HepG2 (cell line): ENCODE data around the gene IL10RA. TPM values are rescaled to one million over a fixed set of nuclear protein-coding genes. Genes with fewer than 3 reads are reported as not detected.

Source experiments
- ATAC-seq: fragments of 200-7000 bp; cut with Tn5 transposase; 3 replicates; pipeline ENCODE4 v1.9.1; 2020; ENCODE audit warnings: mild to moderate bottlenecking, moderate library complexity
- BruUV-seq: library from RNA; stranded (reverse); fragments of 400-500 nt; replicated peaks from 2 replicates; lab custom pipeline; 2021; lab: Mats Ljungman, UMichigan
- CTCF ChIA-PET: fragments of 300-600 bp; formaldehyde crosslinking; extraction: SDS; loops from one replicate; lab custom pipeline; 2021; ENCODE audit warnings: low total read pairs, inconsistent platforms, low intra/inter-chr PET ratio; lab: Yijun Ruan, JAX
- POLR2A ChIA-PET: fragments of 350-600 bp; sonication (Branson Sonifier 250); formaldehyde crosslinking; loops from one replicate; lab custom pipeline; 2020; ENCODE audit warnings: antibody characterized with exemption, inconsistent platforms; lab: Yijun Ruan, JAX
- DNase-seq: peaks from one replicate; pipeline ENCODE4 v3.0.0-alpha.2; 2015; ENCODE audit warnings: low spot score
- FAIRE-seq: peaks from 3 replicates; lab custom pipeline; 2011; peaks lifted over from hg19 to GRCh38; lab: Jason Lieb, UNC
- H2AFZ ChIP-seq: one replicate; pipeline ENCODE4 v1.6.1; 2011; ENCODE audit warnings: low read length, inconsistent platforms
- H3K27ac ChIP-seq: fragments of 300-600 bp; 3 replicates; pipeline ENCODE4 v1.8.0; 2011; ENCODE audit warnings: mixed run types, mild to moderate bottlenecking, mixed read lengths, low read length, inconsistent platforms; ENCODE audit not compliant: insufficient read depth; ENCODE audit errors: extremely low read length
- H3K27me3 ChIP-seq, 2 experiments: fragments of 200-600 bp in 1 of 2; 2 replicates in 1 of 2; 3 replicates in 1 of 2; pipeline versions ENCODE4 v1.6.0 to v1.8.0; 2011; ENCODE audit warnings: low read length in 2 of 2, mild to moderate bottlenecking in 2 of 2, moderate library complexity in 2 of 2, inconsistent platforms in 1 of 2; ENCODE audit not compliant: insufficient read depth in 2 of 2, control insufficient read depth in 1 of 2
- H3K36me3 ChIP-seq, 2 experiments: fragments of 200-600 bp in 1 of 2; replicated peaks in 1 of 2; 2 replicates in 1 of 2; 3 replicates in 1 of 2; pipeline versions ENCODE4 v1.5.1 to v1.8.0; 2011; ENCODE audit warnings: low read length in 2 of 2, inconsistent platforms in 1 of 2; ENCODE audit not compliant: insufficient read depth in 2 of 2, control insufficient read depth in 1 of 2
- H3K4me1 ChIP-seq: 2 replicates; pipeline ENCODE4 v1.5.1; 2012; ENCODE audit warnings: low read length, inconsistent platforms; ENCODE audit not compliant: insufficient read depth
- H3K4me2 ChIP-seq: 2 replicates; pipeline ENCODE4 v1.6.0; 2011; ENCODE audit warnings: low read depth, low read length, inconsistent platforms
- H3K4me3 ChIP-seq, 3 experiments: fragments of 200-600 bp in 1 of 3; sonication (generic), shearing (Covaris generic) in 1 of 3; replicated peaks in 1 of 3; 2 replicates each; pipeline ENCODE4 v1.5.1; 2011 to 2016; ENCODE audit warnings: low read length in 3 of 3, inconsistent platforms in 2 of 3, low read depth in 2 of 3, mild to moderate bottlenecking in 2 of 3, control low read depth in 1 of 3, mixed read lengths in 1 of 3; ENCODE audit not compliant: insufficient read depth in 1 of 3
- H3K79me2 ChIP-seq: one replicate; pipeline ENCODE4 v1.6.1; 2011; ENCODE audit warnings: low read length, inconsistent platforms; ENCODE audit not compliant: insufficient read depth
- H3K9ac ChIP-seq: 2 replicates; pipeline ENCODE4 v1.6.0; 2011; ENCODE audit warnings: mild to moderate bottlenecking, low read depth, low read length, inconsistent platforms; ENCODE audit not compliant: insufficient read depth
- H3K9me3 ChIP-seq: 2 replicates; pipeline ENCODE4 v1.5.1; 2012; ENCODE audit warnings: mild to moderate bottlenecking, low read length
- H4K20me1 ChIP-seq: 2 replicates; pipeline ENCODE4 v1.6.0; 2011; ENCODE audit warnings: inconsistent platforms, mild to moderate bottlenecking, low read length, moderate library complexity; ENCODE audit not compliant: insufficient read depth
- CHD2 ChIP-seq: IDR thresholded peaks from 2 replicates; pipeline ENCODE4 v1.6.1; 2011; ENCODE audit warnings: low read depth, low read length, improper control_type of control experiment
- FOSL1 ChIP-seq: sonication (generic); formaldehyde crosslinking; IDR thresholded peaks from 2 replicates; pipeline ENCODE4 v1.9.0; 2021; ENCODE audit warnings: missing genetic modification reagents, borderline replicate concordance
- NR3C1 ChIP-seq: sonication (generic); formaldehyde crosslinking; IDR thresholded peaks from 2 replicates; pipeline ENCODE4 v1.4.0; 2020; ENCODE audit warnings: missing genetic modification reagents
- RBM39 ChIP-seq: fragments of 200-400 bp; formaldehyde crosslinking; IDR thresholded peaks from one replicate; pipeline ENCODE4 v1.6.1; 2018; ENCODE audit warnings: antibody characterized with exemption, mild to moderate bottlenecking, low read depth, low read length; ENCODE audit not compliant: poor library complexity, severe bottlenecking
- ZFP36 ChIP-seq: fragments of 150-350 bp; IDR thresholded peaks from 2 replicates; pipeline ENCODE4 v1.6.1; 2018; ENCODE audit warnings: borderline replicate concordance, low read length, low read depth; ENCODE audit not compliant: partially characterized antibody
- ZNF10 ChIP-seq: sonication (generic); formaldehyde crosslinking; IDR thresholded peaks from 2 replicates; pipeline ENCODE4 v1.4.0; 2020; ENCODE audit warnings: mild to moderate bottlenecking, low read depth, missing genetic modification reagents, borderline replicate concordance
- ZNF136 ChIP-seq: sonication (generic); formaldehyde crosslinking; IDR thresholded peaks from 2 replicates; pipeline ENCODE4 v1.8.1; 2022; ENCODE audit warnings: low read depth, mild to moderate bottlenecking, moderate library complexity, missing genetic modification reagents
- ZNF251 ChIP-seq: sonication (generic); formaldehyde crosslinking; IDR thresholded peaks from 2 replicates; pipeline ENCODE4 v1.9.0; 2021; ENCODE audit warnings: mild to moderate bottlenecking, missing genetic modification reagents
- ZNF256 ChIP-seq: sonication (generic); formaldehyde crosslinking; conservative IDR thresholded peaks from 2 replicates; pipeline ENCODE4 v1.4.0; 2020; ENCODE audit warnings: missing genetic modification reagents
- ZNF33B ChIP-seq: sonication (generic); formaldehyde crosslinking; IDR thresholded peaks from 2 replicates; pipeline ENCODE4 v1.5.1; 2020; ENCODE audit warnings: mild to moderate bottlenecking, missing genetic modification reagents
- ZNF564 ChIP-seq: sonication (generic); formaldehyde crosslinking; IDR thresholded peaks from 2 replicates; pipeline ENCODE4 v1.8.1; 2023; ENCODE audit warnings: mild to moderate bottlenecking, missing genetic modification reagents
- ZNF598 ChIP-seq: sonication (generic); formaldehyde crosslinking; IDR thresholded peaks from 2 replicates; pipeline ENCODE4 v1.5.1; 2020; ENCODE audit warnings: mild to moderate bottlenecking, missing genetic modification reagents, borderline replicate concordance
- WGBS: methylation state at CpG from one replicate; pipeline ENCODE4 v1.1.6; 2017; ENCODE audit warnings: low lambda C conversion rate; 5-methylcytosine and 5-hydroxymethylcytosine counted together
- in situ Hi-C: cut with HindIII; loops from 2 replicates; pipeline ENCODE4 v1.10.0; 2017; ENCODE audit warnings: low pct_unique_long_range_greater_than_20kb; ENCODE audit not compliant: extremely low pct_ligation_motif_present
- intact Hi-C: fragments of 100-400 bp; cut with micrococcal nuclease; formaldehyde crosslinking; loops from one replicate; pipeline ENCODE4 v1.10.0; 2022; ENCODE audit not compliant: unreplicated experiment
- polyA plus RNA-seq, 8 experiments: library from polyadenylated mRNA; depleted of rRNA in 3 of 8; stranded (reverse) in 7 of 8; unstranded in 1 of 8; fragments of >200 nt; fragmentation: Illumina TruSeq in 4 of 8; extraction: Trizol in 4 of 8; gene quantifications; 2 replicates each; pipeline versions ENCODE4 v1.2.1 to v1.2.3, GENCODE V29; 2011 to 2016; ENCODE audit warnings: low read depth in 4 of 8, missing spikeins in 1 of 8, mixed read lengths in 1 of 8; ENCODE audit not compliant: insufficient read depth in 1 of 8
- total RNA-seq, 5 experiments: library from RNA; depleted of rRNA; stranded (reverse); fragments of >200 nt; fragmentation: Illumina TruSeq; extraction: Trizol; gene quantifications; 2 replicates each; pipeline ENCODE4 v1.2.3, GENCODE V29; 2016; ENCODE audit warnings: low read depth in 1 of 5
- TF ChIP-seq, protein P1 (sequence below): sonication (generic); formaldehyde crosslinking; conservative IDR thresholded peaks from 2 replicates; pipeline ENCODE4 v1.4.0; 2020; ENCODE audit warnings: missing genetic modification reagents

Gene IL10RA
- total and polyA plus RNA-seq, 2 of the 13 experiments (the other 11 are each of a cell fraction or from before 2014, with no cell fraction given), result not detected

GRCh38 chr11:117940736-117941135, 45.5 kb upstream of the IL10RA start (continued):
- no peak for TF ChIP-seq ZNF251 (CRISPR knock-in tag)

- Histone ChIP-seq H3K4me3 (no peak overlapping the region), H2AFZ (no peak overlapping the region), H3K36me3 (no peaks in the 10 kb centered on the region), H3K27me3 (peaks cover 0 to 4% of the 10 kb centered on the region in 2 experiments; a peak in 2 of 5 replicates), H3K27ac (no peak overlapping the region), H3K4me1 (no peaks in the 10 kb centered on the region)
- intact Hi-C loops (loop anchor here (10.0 kb wide), 1 partner anchor 516 kb away; no protein-coding TSS in a partner anchor), in situ Hi-C loops (loop anchor here (25.0 kb wide), 1 partner anchor 504 kb away; no protein-coding TSS in a partner anchor)
- TF ChIP-seq ZNF136, result no peak
- TF ChIP-seq ZNF33B (CRISPR knock-in tag), result no peak
- TF ChIP-seq, all 625 proteins: peak for 0
- no TSS peak for BruUV-seq
- H3K4me2 ChIP-seq, result no peak overlapping the region
- FAIRE-seq, result no peak
- CTCF ChIA-PET, result no interaction called here
- H3K9ac ChIP-seq, result no peak overlapping the region
- DNase-seq, result no peak
- POLR2A ChIA-PET, result no interaction called here
- H4K20me1 ChIP-seq, result no peaks in the 10 kb centered on the region
- no peaks in the 10 kb centered on the region for H3K79me2 ChIP-seq
- ATAC-seq, result no peak
- WGBS, result 0% methylated on average over 3 of the region's 4 CpGs
- H3K9me3 ChIP-seq, result no peaks in the 10 kb centered on the region; the same call in 1 of the 2 replicates
Measured at GRCh38 chr11:117941163-117941707, 45.0 kb upstream of the IL10RA start.

DNA sequence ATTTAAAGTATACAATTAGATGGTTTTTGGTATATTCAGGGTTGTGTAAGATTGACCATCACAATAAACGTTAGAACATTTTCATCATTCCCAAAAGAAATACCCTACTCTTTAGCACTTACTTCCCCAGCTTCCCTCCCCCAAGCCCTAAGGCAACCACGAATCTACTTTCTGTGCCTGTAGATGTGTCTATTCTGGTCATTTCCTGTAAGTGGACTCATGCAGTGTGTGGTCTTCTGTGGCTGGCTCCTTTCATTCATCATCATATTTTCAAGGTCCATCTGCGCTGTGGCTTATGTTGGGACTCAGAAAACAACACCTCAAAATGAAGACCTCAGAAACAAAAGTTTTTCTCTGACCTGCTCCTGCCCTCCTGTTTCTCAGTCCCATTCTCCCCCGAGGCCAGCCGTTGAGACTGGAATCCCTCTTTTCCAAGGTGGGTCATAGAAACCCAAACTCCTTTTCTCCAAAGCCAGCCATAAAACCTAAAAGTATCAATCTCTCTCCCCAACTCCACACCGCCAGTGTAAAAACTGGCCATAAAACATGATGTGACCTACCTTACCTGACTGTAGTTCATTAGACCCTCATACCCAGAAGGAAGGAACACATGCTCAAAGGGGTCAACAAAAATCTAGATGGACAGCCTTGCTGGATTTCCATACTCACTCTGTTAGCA, 44.1 kb upstream of the IL10RA start:
- in situ Hi-C loops (loop anchor here (25.0 kb wide), 1 partner anchor 505 kb away; no protein-coding TSS in a partner anchor), intact Hi-C loops (loop anchor here (10.0 kb wide), 1 partner anchor 517 kb away; no protein-coding TSS in a partner anchor)
- no peaks in the 10 kb centered on the region; the same call in 1 of the 2 replicates for H3K9me3 ChIP-seq
- ChIA-PET POLR2A (no interaction called here), CTCF (no interaction called here)
- H3K4me3 ChIP-seq, result no peak overlapping the region
- no peaks in the 10 kb centered on the region for H3K36me3 ChIP-seq
- ATAC-seq (no peak), DNase-seq (no peak), FAIRE-seq (no peak)
- no peak overlapping the region for H2AFZ ChIP-seq
- no peak overlapping the region for H3K27ac ChIP-seq
- H3K4me2 ChIP-seq, result no peak overlapping the region
- H4K20me1 ChIP-seq, result no peaks in the 10 kb centered on the region
- H3K79me2 ChIP-seq, result no peaks in the 10 kb centered on the region
- H3K27me3 ChIP-seq, result peaks cover 0 to 3% of the 10 kb centered on the region in 2 experiments; a peak in 2 of 5 replicates
- BruUV-seq, result no TSS peak
- H3K9ac ChIP-seq, result no peak overlapping the region
- 9% methylated on average over 6 of the region's 6 CpGs for WGBS
- H3K4me1 ChIP-seq, result no peaks in the 10 kb centered on the region
- TF ChIP-seq, protein P1, sequence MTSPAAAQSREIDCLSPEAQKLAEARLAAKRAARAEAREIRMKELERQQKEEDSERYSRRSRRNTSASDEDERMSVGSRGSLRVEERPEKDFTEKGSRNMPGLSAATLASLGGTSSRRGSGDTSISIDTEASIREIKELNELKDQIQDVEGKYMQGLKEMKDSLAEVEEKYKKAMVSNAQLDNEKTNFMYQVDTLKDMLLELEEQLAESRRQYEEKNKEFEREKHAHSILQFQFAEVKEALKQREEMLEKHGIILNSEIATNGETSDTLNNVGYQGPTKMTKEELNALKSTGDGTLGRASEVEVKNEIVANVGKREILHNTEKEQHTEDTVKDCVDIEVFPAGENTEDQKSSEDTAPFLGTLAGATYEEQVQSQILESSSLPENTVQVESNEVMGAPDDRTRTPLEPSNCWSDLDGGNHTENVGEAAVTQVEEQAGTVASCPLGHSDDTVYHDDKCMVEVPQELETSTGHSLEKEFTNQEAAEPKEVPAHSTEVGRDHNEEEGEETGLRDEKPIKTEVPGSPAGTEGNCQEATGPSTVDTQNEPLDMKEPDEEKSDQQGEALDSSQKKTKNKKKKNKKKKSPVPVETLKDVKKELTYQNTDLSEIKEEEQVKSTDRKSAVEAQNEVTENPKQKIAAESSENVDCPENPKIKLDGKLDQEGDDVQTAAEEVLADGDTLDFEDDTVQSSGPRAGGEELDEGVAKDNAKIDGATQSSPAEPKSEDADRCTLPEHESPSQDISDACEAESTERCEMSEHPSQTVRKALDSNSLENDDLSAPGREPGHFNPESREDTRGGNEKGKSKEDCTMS, result no peak
- TF ChIP-seq ZNF10 (CRISPR knock-in tag) (no peak), FOSL1 (CRISPR knock-in tag) (no peak), ZFP36 (no peak), ZNF564 (CRISPR knock-in tag) (no peak), NR3C1 (no peak), ZNF598 (CRISPR knock-in tag) (no peak), RBM39 (no peak), CHD2 (no peak), ZNF256 (no peak)
